Measurements from ENCODE around the gene BCR. TPM values are rescaled to one million over a fixed set of nuclear protein-coding genes. Genes with fewer than 3 reads are reported as not detected.
A peak's percentile ranks its signal among the peaks of the same experiment; 100 is the strongest.

BCR gene
- total RNA-seq, 1 donor from 2014 or later = 57.2 TPM

- Histone ChIP-seq H3K9me3 (no peaks in the 10 kb centered on the region), H3K4me3 (no peak overlapping the region), H3K27me3 (ENCODE audit: low read depth) (no peaks in the 10 kb centered on the region), H3K27ac (no peak overlapping the region), H3K36me3 (no peaks in the 10 kb centered on the region), H3K4me1 (peaks cover 18% of the 10 kb centered on the region)
- TF ChIP-seq CTCF (IDR thresholded peaks at IDR 0.05) = no peak
- DNase-seq (no peak), ATAC-seq (no peak)
- intact Hi-C loops (cut with DNase I) = no loop called here
Observed at GRCh38 chr22:23207729-23208393, 27.6 kb downstream of the BCR start.

- no peak overlapping the region for H3K4me3 ChIP-seq
- DNase-seq (no peak), ATAC-seq (no peak)
- no peaks in the 10 kb centered on the region for H3K36me3 ChIP-seq
- intact Hi-C loops (cut with DNase I) = no loop called here
- no peak for TF ChIP-seq CTCF (IDR thresholded peaks at IDR 0.05)
- H3K27me3 ChIP-seq (ENCODE audit: low read depth) = no peaks in the 10 kb centered on the region
- H3K27ac ChIP-seq = no peak overlapping the region
- no peaks in the 10 kb centered on the region for H3K9me3 ChIP-seq
- peaks cover 27% of the 10 kb centered on the region for H3K4me1 ChIP-seq
Observed at GRCh38 chr22:23210428-23211170, 30.3 kb downstream of the BCR start.

GRCh38 chr22:23211622-23212021 lies 31.3 kb downstream of the BCR start:
- DNase-seq (peak; percentile 13), ATAC-seq (no peak)
- no peak overlapping the region for H3K4me3 ChIP-seq
- intact Hi-C loops (cut with DNase I) = no loop called here
- TF ChIP-seq CTCF (IDR thresholded peaks at IDR 0.05) = no peak
- no peaks in the 10 kb centered on the region for H3K36me3 ChIP-seq
- H3K27me3 ChIP-seq (ENCODE audit: low read depth) = no peaks in the 10 kb centered on the region
- peaks cover 37% of the 10 kb centered on the region for H3K4me1 ChIP-seq
- H3K27ac ChIP-seq = no peak overlapping the region
- H3K9me3 ChIP-seq = no peaks in the 10 kb centered on the region

GRCh38 chr22:23212061-23213021 lies 32.0 kb downstream of the BCR start:
- Histone ChIP-seq H3K4me1 (peaks cover 44% of the 10 kb centered on the region), H3K4me3 (no peak overlapping the region), H3K9me3 (no peaks in the 10 kb centered on the region), H3K27me3 (ENCODE audit: low read depth) (no peaks in the 10 kb centered on the region), H3K36me3 (no peaks in the 10 kb centered on the region), H3K27ac (no peak overlapping the region)
- intact Hi-C loops (cut with DNase I) = no loop called here
- no peak for TF ChIP-seq CTCF (IDR thresholded peaks at IDR 0.05)
- DNase-seq (peak; percentile 15), ATAC-seq (no peak)

GRCh38 chr22:23213022-23213555 lies 32.8 kb downstream of the BCR start:
- no peak for ATAC-seq
- intact Hi-C loops (cut with DNase I) = no loop called here
- Histone ChIP-seq H3K4me3 (no peak overlapping the region), H3K9me3 (no peaks in the 10 kb centered on the region), H3K36me3 (no peaks in the 10 kb centered on the region), H3K27me3 (ENCODE audit: low read depth) (no peaks in the 10 kb centered on the region), H3K27ac (no peak overlapping the region), H3K4me1 (peaks cover 52% of the 10 kb centered on the region)
- DNase-seq = peak; percentile 24
- no peak for TF ChIP-seq CTCF (IDR thresholded peaks at IDR 0.05)
